HCT116 (cell line): ENCODE measurements around the gene LSM12. TPM values are rescaled to one million over a fixed set of nuclear protein-coding genes. Genes with fewer than 3 reads are reported as not detected.

Source experiments
- ATAC-seq: fragments of 200-7000 bp; cut with Tn5 transposase; 2 replicates; pipeline ENCODE4 v1.9.1; 2020; ENCODE audit warnings: mild to moderate bottlenecking, moderate library complexity
- BruUV-seq: library from RNA; stranded (reverse); fragments of 400-500 nt; replicated peaks from 2 replicates; lab custom pipeline; 2021; lab: Mats Ljungman, UMichigan
- CTCF ChIA-PET: fragments of 300-600 bp; sonication (Branson Sonifier 250); formaldehyde crosslinking; loops from one replicate; lab custom pipeline; 2021; ENCODE audit warnings: antibody characterized with exemption; lab: Charles Lee
- POLR2A ChIA-PET: fragments of 300-600, 350-600 bp; sonication (Branson Sonifier 250); formaldehyde crosslinking; loops from one replicate; lab custom pipeline; 2021; ENCODE audit warnings: antibody characterized with exemption; lab: Charles Lee
- RAD21 ChIA-PET, 2 experiments: fragments of 300-600 bp; sonication (Branson Sonifier 250); formaldehyde crosslinking; loops; one replicate each; lab custom pipeline; 2023; ENCODE audit warnings: low total read pairs in 2 of 2; ENCODE audit not compliant: uncharacterized antibody in 2 of 2, unreplicated experiment in 2 of 2, low non-redundant PET in 1 of 2; lab: Charles Lee
- DNase-seq: peaks from one replicate; pipeline ENCODE4 v3.0.0-alpha.2; 2010; ENCODE audit warnings: low read depth, low spot score
- H2AFZ ChIP-seq: fragments of 200-600 bp; shearing (Covaris generic), sonication (generic); 2 replicates; pipeline ENCODE4 v1.6.1; 2017; ENCODE audit warnings: low read depth, mixed run types, mixed read lengths, antibody characterized with exemption, low read length; ENCODE audit not compliant: poor library complexity, severe bottlenecking
- H3K27ac ChIP-seq: 2 replicates; pipeline ENCODE4 v1.5.1; 2012; ENCODE audit warnings: low read depth, low read length
- H3K27me3 ChIP-seq: fragments of 200-600 bp; sonication (generic); 2 replicates; pipeline ENCODE4 v1.6.1; 2016; ENCODE audit warnings: mixed run types, low read length, mixed read lengths; ENCODE audit not compliant: insufficient read depth
- H3K36me3 ChIP-seq, 2 experiments: fragments of 200-500 bp in 1 of 2; fragments of 200-600 bp in 1 of 2; sonication (Bioruptor generic) in 1 of 2; sonication (generic) in 1 of 2; 2 replicates each; pipeline versions ENCODE4 v1.5.1 to v1.6.1; 2014 to 2016; ENCODE audit warnings: low read length in 2 of 2, inconsistent platforms in 1 of 2, mixed read lengths in 1 of 2, mixed run types in 1 of 2; ENCODE audit not compliant: insufficient read depth in 2 of 2, control insufficient read depth in 1 of 2
- H3K4me1 ChIP-seq, 2 experiments: fragments of 200-600 bp in 1 of 2; sonication (generic) in 1 of 2; 2 replicates each; pipeline versions ENCODE4 v1.5.1 to v1.6.1; 2012 to 2017; ENCODE audit warnings: low read length in 2 of 2, inconsistent platforms in 1 of 2, mild to moderate bottlenecking in 1 of 2, mixed read lengths in 1 of 2, mixed run types in 1 of 2, moderate library complexity in 1 of 2; ENCODE audit not compliant: insufficient read depth in 2 of 2, control insufficient read depth in 1 of 2
- H3K4me2 ChIP-seq: fragments of 200-600 bp; sonication (generic); 2 replicates; pipeline ENCODE4 v1.6.1; 2017; ENCODE audit warnings: mixed run types, low read length, mixed read lengths
- H3K4me3 ChIP-seq, 2 experiments: fragments of 200-600 bp in 1 of 2; sonication (generic) in 1 of 2; replicated peaks in 1 of 2; 2 replicates each; pipeline ENCODE4 v1.5.1; 2011 to 2016; ENCODE audit warnings: low read length in 2 of 2, control low read depth in 1 of 2, low read depth in 1 of 2, mild to moderate bottlenecking in 1 of 2, mixed read lengths in 1 of 2, mixed run types in 1 of 2
- H3K79me2 ChIP-seq: fragments of 200-600 bp; sonication (generic); 2 replicates; pipeline ENCODE4 v1.6.1; 2017; ENCODE audit warnings: mild to moderate bottlenecking, mixed run types, low read length, moderate library complexity, mixed read lengths; ENCODE audit not compliant: insufficient read depth
- H3K9ac ChIP-seq: fragments of 200-600 bp; sonication (generic); 2 replicates; pipeline ENCODE4 v1.6.1; 2016; ENCODE audit warnings: low read length, mixed read lengths
- H3K9me2 ChIP-seq: fragments of 200-600 bp; sonication (generic), shearing (Covaris generic); 2 replicates; pipeline ENCODE4 v1.6.1; 2017; ENCODE audit warnings: mixed run types, mild to moderate bottlenecking, moderate library complexity; ENCODE audit not compliant: insufficient read depth
- H3K9me3 ChIP-seq, 2 experiments: fragments of 200-500 bp in 1 of 2; fragments of 200-600 bp in 1 of 2; sonication (Bioruptor generic) in 1 of 2; sonication (generic) in 1 of 2; 2 replicates each; pipeline ENCODE4 v1.6.1; 2014 to 2017; ENCODE audit warnings: low read length in 2 of 2, mixed read lengths in 2 of 2, inconsistent platforms in 1 of 2, low read depth in 1 of 2, mild to moderate bottlenecking in 1 of 2, mixed run types in 1 of 2, moderate library complexity in 1 of 2; ENCODE audit not compliant: control insufficient read depth in 1 of 2, insufficient read depth in 1 of 2
- H4K20me1 ChIP-seq: fragments of 200-600 bp; sonication (generic), shearing (Covaris generic); 2 replicates; pipeline ENCODE4 v1.6.1; 2017; ENCODE audit warnings: mixed run types, mild to moderate bottlenecking, moderate library complexity; ENCODE audit not compliant: insufficient read depth
- ATF3 ChIP-seq: IDR thresholded peaks from 2 replicates; pipeline ENCODE4 v1.6.1; 2012
- CBX3 ChIP-seq: IDR thresholded peaks from 2 replicates; pipeline ENCODE4 v1.6.1; 2012; ENCODE audit warnings: low read depth
- CTCF ChIP-seq, 3 experiments: fragments of 200-600 bp in 1 of 3; sonication (generic) in 1 of 3; IDR thresholded peaks in 2 of 3; conservative IDR thresholded peaks in 1 of 3; 2 replicates each; pipeline ENCODE4 v1.5.1; 2012 to 2017; ENCODE audit warnings: low read depth in 2 of 3, low read length in 2 of 3, antibody characterized with exemption in 1 of 3, borderline replicate concordance in 1 of 3, control low read depth in 1 of 3, mild to moderate bottlenecking in 1 of 3, mixed read lengths in 1 of 3, mixed run types in 1 of 3, moderate library complexity in 1 of 3; ENCODE audit not compliant: insufficient read depth in 1 of 3
- ELF1 ChIP-seq: IDR thresholded peaks from 2 replicates; pipeline ENCODE4 v1.6.1; 2012; ENCODE audit warnings: low read depth, borderline replicate concordance
- FOSL1 ChIP-seq: IDR thresholded peaks from 2 replicates; pipeline ENCODE4 v1.6.1; 2012; ENCODE audit warnings: low read depth
- JUND ChIP-seq: IDR thresholded peaks from 2 replicates; pipeline ENCODE4 v1.6.1; 2012
- POLR2AphosphoS5 ChIP-seq: IDR thresholded peaks from 2 replicates; pipeline ENCODE4 v1.6.1; 2011; ENCODE audit warnings: mild to moderate bottlenecking, low read depth, low read length, moderate library complexity
- RAD21 ChIP-seq: IDR thresholded peaks from 2 replicates; pipeline ENCODE4 v1.6.1; 2012; ENCODE audit warnings: low read depth, mild to moderate bottlenecking
- REST ChIP-seq: IDR thresholded peaks from 2 replicates; pipeline ENCODE4 v1.6.1; 2012; ENCODE audit warnings: low read depth
- SP1 ChIP-seq: IDR thresholded peaks from 2 replicates; pipeline ENCODE4 v1.6.1; 2012; ENCODE audit warnings: low read depth
- TCF7L2 ChIP-seq: IDR thresholded peaks from 2 replicates; pipeline ENCODE4 v1.7.0; 2011; ENCODE audit warnings: borderline replicate concordance, inconsistent platforms; ENCODE audit not compliant: insufficient read depth, insufficient read length; ENCODE audit errors: extremely low read depth
- intact Hi-C: fragments of 100-400 bp; cut with micrococcal nuclease; formaldehyde crosslinking; loops from 2 replicates; pipeline ENCODE4 v1.10.0; 2022
- total RNA-seq: library from RNA; stranded (reverse); gene quantifications from one replicate; pipeline ENCODE4 v1.2.1, GENCODE V29; 2021; ENCODE audit not compliant: unreplicated experiment

Gene LSM12
- total RNA-seq, 1 experiment from 2014 or later = 99.6 TPM

DNA sequence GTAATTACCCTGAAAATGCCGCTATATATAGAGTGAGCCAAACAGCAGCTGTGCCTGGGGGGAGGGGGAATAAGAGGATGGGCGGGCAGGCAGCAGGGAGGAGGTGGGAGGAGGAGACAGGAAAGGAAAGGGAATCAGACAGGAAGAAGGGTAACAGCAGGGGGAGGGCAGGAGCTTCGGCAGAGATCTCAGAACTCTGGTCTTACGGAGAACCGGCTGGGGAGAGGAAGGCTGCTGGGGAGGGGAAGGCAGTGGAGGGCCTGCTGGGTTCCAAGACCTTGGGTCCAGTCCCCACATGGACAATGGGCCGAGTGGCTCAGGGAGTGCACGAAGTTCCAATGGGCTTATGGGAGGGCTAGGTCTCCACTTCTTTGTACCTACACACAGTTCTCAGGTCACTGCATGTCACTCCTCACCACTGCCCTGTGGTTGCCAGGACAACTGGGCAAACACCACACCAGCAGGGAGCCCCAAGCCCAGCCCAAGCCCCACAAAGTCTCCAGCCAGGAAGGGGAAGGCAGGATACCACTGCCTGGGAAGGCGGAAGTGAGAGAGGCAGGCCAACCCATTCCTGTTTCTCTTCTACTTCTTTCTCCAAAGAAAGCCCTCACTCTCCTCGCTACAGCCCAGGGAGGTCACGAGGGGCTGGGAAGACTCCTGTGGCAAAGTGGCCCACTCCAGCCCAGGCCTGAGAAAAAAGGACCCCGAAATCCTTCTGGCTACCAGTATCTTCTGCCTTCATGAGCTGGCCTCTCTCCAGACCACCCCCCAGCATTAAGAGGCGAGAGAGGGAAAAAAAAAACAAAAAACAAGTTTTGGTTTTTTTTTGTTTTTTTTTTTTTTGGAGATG, 29.4 kb upstream of the LSM12 start:
- Histone ChIP-seq H3K4me1 (peaks cover 26 to 38% of the 10 kb centered on the region in 2 experiments), H3K4me2 (peak overlapping the region; percentile 79), H3K4me3 (peak overlapping the region; percentile 39 to 50), H3K27ac (peak overlapping the region; percentile 93), H4K20me1 (no peaks in the 10 kb centered on the region), H3K27me3 (no peaks in the 10 kb centered on the region), H3K9ac (peak overlapping the region; percentile 57), H3K36me3 (no peaks in the 10 kb centered on the region; a peak in 1 of 4 replicates), H3K79me2 (peaks cover 4% of the 10 kb centered on the region; the same call in 1 of the 2 replicates), H3K9me2 (no peaks in the 10 kb centered on the region), H3K9me3 (no peaks in the 10 kb centered on the region), H2AFZ (no peak overlapping the region)
- CTCF ChIA-PET = interaction anchor here (0.6 to 2.0 kb wide), 6 partner anchors 12 to 73 kb away, joined by 3 to 5 read pairs (median 4); partner anchors contain the start of gene HDAC5
- POLR2A ChIA-PET = interaction anchor here (0.7 to 1.3 kb wide), 3 partner anchors 8 to 427 kb away, joined by 3 read pairs; no protein-coding TSS in a partner anchor
- BruUV-seq = TSS peak; percentile 52
- intact Hi-C loops = no loop called here
- ATAC-seq (peak; percentile 82), DNase-seq (no peak)
- RAD21 ChIA-PET = interaction anchor here in 1 of 2 experiments (1.0 kb wide), 1 partner anchor 16 kb away, joined by 4 read pairs; no protein-coding TSS in a partner anchor
- TF ChIP-seq POLR2AphosphoS5 (peak; percentile 70), TCF7L2 (peak; percentile 8), ELF1 (no peak), CBX3 (no peak), SP1 (peak; percentile 36; the same call in 1 of the 2 replicates)

DNA sequence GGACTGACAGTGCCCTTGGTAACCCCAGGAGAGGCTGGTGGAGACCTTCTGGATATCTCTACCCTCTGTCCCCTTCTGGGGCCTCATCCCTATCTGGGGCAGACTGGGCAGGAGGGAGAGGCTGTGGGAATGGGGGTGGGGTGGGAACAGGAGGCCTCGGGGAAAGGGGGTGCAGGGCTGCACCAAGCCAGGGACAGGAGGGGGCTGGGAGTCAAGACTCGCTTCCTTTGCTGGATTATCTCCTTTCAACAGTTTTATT, 28.8 kb upstream of the LSM12 start:
- no peaks in the 10 kb centered on the region for H3K9me3 ChIP-seq
- peaks cover 4% of the 10 kb centered on the region; the same call in 1 of the 2 replicates for H3K79me2 ChIP-seq
- RAD21 ChIA-PET = interaction anchor here in 1 of 2 experiments (1.0 kb wide), 1 partner anchor 16 kb away, joined by 4 read pairs; no protein-coding TSS in a partner anchor
- H3K4me2 ChIP-seq = peak overlapping the region; percentile 79
- ATAC-seq = peak; percentile 14
- H3K4me3 ChIP-seq = peak overlapping the region; percentile 39 to 50; a peak in 3 of 4 replicates
- peak overlapping the region; percentile 57 for H3K9ac ChIP-seq
- no TSS peak for BruUV-seq
- H4K20me1 ChIP-seq = no peaks in the 10 kb centered on the region
- no peaks in the 10 kb centered on the region; a peak in 1 of 4 replicates for H3K36me3 ChIP-seq
- TF ChIP-seq JUND (no peak), TCF7L2 (no peak), FOSL1 (no peak), CTCF (IDR thresholded peaks at IDR 0.05 in 2 of 3, conservative IDR thresholded peaks at IDR 0.05 in 1 of 3; ENCODE audit: borderline replicate concordance in 1 of 3, insufficient read depth in 1 of 3, low read depth in 2 of 3, low read length in 2 of 3) (no peak), REST (no peak), ATF3 (no peak), RAD21 (no peak)
- no peak overlapping the region for H2AFZ ChIP-seq
- intact Hi-C loops = no loop called here
- no peaks in the 10 kb centered on the region for H3K27me3 ChIP-seq
- POLR2A ChIA-PET = no interaction called here
- CTCF ChIA-PET = interaction anchor here (0.6 to 1.0 kb wide), 2 partner anchors 12 to 31 kb away, joined by 3 to 5 read pairs; no protein-coding TSS in a partner anchor
- DNase-seq = no peak
- H3K4me1 ChIP-seq = peaks cover 26 to 38% of the 10 kb centered on the region in 2 experiments
- peak overlapping the region; percentile 93 for H3K27ac ChIP-seq
- no peaks in the 10 kb centered on the region for H3K9me2 ChIP-seq
